Skeletal muscle tissue (tissue), 4 donors: ENCODE measurements around the gene LONP2. TPM values are rescaled to one million over a fixed set of nuclear protein-coding genes. Genes with fewer than 3 reads are reported as not detected.
"Not testable (repeated sequence)": the region's sequence is repeated elsewhere in the genome, so short reads cannot be mapped to it uniquely, and the experiment has no call there.

ENCODE experiments used
- H3K27ac ChIP-seq: one replicate; pipeline ENCODE4 v1.7.0; 2013; ENCODE audit warnings: mild to moderate bottlenecking, low read depth, low read length, inconsistent platforms
- H3K27me3 ChIP-seq, 3 donors: one replicate each; pipeline ENCODE4 v1.7.0; 2013; ENCODE audit warnings: low read length in 3 of 3; ENCODE audit not compliant: control insufficient read depth in 3 of 3, insufficient read depth in 3 of 3
- H3K36me3 ChIP-seq, 3 donors: one replicate each; pipeline ENCODE4 v1.7.0; 2013; ENCODE audit warnings: low read length in 3 of 3; ENCODE audit not compliant: control insufficient read depth in 3 of 3, insufficient read depth in 3 of 3
- H3K4me1 ChIP-seq, 3 donors: one replicate each; pipeline ENCODE4 v1.7.0; 2013; ENCODE audit warnings: low read length in 3 of 3, mild to moderate bottlenecking in 3 of 3; ENCODE audit not compliant: control insufficient read depth in 3 of 3, insufficient read depth in 3 of 3
- H3K4me3 ChIP-seq, 3 donors: one replicate each; pipeline ENCODE4 v1.7.0; 2013; ENCODE audit warnings: low read length in 3 of 3
- H3K9ac ChIP-seq, 3 donors: one replicate each; pipeline ENCODE4 v1.7.0; 2013; ENCODE audit warnings: low read length in 3 of 3, mild to moderate bottlenecking in 3 of 3, moderate library complexity in 2 of 3, low read depth in 1 of 3
- H3K9me3 ChIP-seq, 3 donors: one replicate each; pipeline ENCODE4 v1.7.0; 2013; ENCODE audit warnings: low read length in 3 of 3; ENCODE audit not compliant: control insufficient read depth in 3 of 3
- total RNA-seq: library from RNA; depleted of rRNA; stranded (reverse); fragments of >200 nt; gene quantifications from one replicate; pipeline ENCODE4 v1.2.3, GENCODE V29; 2014
- donor health status: Osteomylitis.

The LONP2 gene
- total RNA-seq, 1 donor from 2014 or later: 44.4 TPM

DNA sequence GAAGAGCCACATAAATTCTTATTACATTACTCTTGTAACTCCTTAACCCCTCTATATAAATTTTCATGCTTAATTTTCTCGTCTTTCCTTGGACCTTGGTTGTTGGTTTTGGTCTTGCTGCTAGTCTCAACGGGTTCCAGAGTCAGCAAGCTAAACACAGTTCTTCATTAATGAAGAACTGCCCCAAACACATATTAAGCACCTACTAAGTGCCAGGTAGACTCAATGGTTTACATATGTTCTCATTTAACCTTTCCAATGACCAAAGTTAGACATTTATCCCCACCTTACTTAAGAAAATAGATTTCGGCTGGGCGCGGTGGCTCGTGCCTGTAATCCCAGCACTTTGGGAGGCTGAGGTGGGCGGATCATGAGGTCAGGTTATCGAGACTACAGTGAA, 126.1 kb downstream of the LONP2 start:
- Histone ChIP-seq H3K9me3 (no peaks in the 10 kb centered on the region), H3K27ac (no peak overlapping the region), H3K36me3 (no peaks in the 10 kb centered on the region), H3K4me1 (peaks cover 40 to 42% (median 41%) of the 10 kb centered on the region in 3 donors), H3K9ac (no peak overlapping the region), H3K27me3 (no peaks in the 10 kb centered on the region), H3K4me3 (no peak overlapping the region)

GRCh38 chr16:48370668-48371392, 126.7 kb downstream of the LONP2 start:
- H3K4me3 ChIP-seq, H3K36me3 ChIP-seq, H3K9ac ChIP-seq, H3K9me3 ChIP-seq, H3K27ac ChIP-seq, H3K27me3 ChIP-seq: not testable (repeated sequence)
- H3K4me1 ChIP-seq: peaks cover 36 to 39% (median 37%) of the 10 kb centered on the region in 3 donors

GRCh38 chr16:48371393-48371780, 127.3 kb downstream of the LONP2 start:
- H3K9ac ChIP-seq: no peak overlapping the region
- no peaks in the 10 kb centered on the region for H3K27me3 ChIP-seq
- H3K36me3 ChIP-seq: no peaks in the 10 kb centered on the region
- no peak overlapping the region for H3K27ac ChIP-seq
- no peak overlapping the region for H3K4me3 ChIP-seq
- no peaks in the 10 kb centered on the region for H3K9me3 ChIP-seq
- peaks cover 35 to 39% (median 36%) of the 10 kb centered on the region in 3 donors for H3K4me1 ChIP-seq

DNA sequence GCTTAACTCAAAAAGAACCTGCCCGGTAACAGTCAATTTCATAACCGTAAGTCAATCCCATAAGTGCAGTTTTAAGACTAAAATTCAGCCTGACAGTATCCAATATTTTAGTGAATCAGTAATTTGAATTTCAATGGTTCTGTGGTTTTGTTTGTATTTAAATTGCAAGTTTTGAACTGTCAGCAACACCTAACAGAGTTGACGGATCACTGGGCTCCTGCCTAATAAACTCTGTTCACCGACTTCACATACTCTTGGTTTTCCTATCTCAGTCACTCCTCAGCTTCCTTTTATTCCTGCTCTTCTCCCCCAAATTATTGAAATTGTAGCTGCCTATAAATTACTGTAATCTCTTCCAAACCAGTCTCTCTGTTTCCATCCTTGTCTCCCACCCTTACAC, 128.6 kb downstream of the LONP2 start:
- no peak overlapping the region for H3K27ac ChIP-seq
- H3K27me3 ChIP-seq: no peaks in the 10 kb centered on the region
- H3K36me3 ChIP-seq: no peaks in the 10 kb centered on the region
- no peak overlapping the region for H3K9ac ChIP-seq
- H3K4me3 ChIP-seq: no peak overlapping the region
- peaks cover 26 to 32% (median 29%) of the 10 kb centered on the region in 3 donors for H3K4me1 ChIP-seq
- H3K9me3 ChIP-seq: no peaks in the 10 kb centered on the region

GRCh38 chr16:48373258-48374029, 129.3 kb downstream of the LONP2 start:
- H3K4me1 ChIP-seq: peaks cover 30 to 34% (median 33%) of the 10 kb centered on the region in 3 donors

GRCh38 chr16:48374255-48374654, 130.2 kb downstream of the LONP2 start:
- Histone ChIP-seq H3K4me1 (peaks cover 35 to 41% (median 39%) of the 10 kb centered on the region in 3 donors), H3K9ac (no peak overlapping the region), H3K36me3 (no peaks in the 10 kb centered on the region), H3K27me3 (no peaks in the 10 kb centered on the region), H3K4me3 (no peak overlapping the region), H3K27ac (no peak overlapping the region), H3K9me3 (no peaks in the 10 kb centered on the region)

More at GRCh38 chr16:48373258-48374029, 129.3 kb downstream of the LONP2 start:
- Histone ChIP-seq H3K9me3 (no peaks in the 10 kb centered on the region), H3K9ac (no peak overlapping the region), H3K36me3 (no peaks in the 10 kb centered on the region), H3K27ac (no peak overlapping the region), H3K4me3 (no peak overlapping the region), H3K27me3 (no peaks in the 10 kb centered on the region)

DNA sequence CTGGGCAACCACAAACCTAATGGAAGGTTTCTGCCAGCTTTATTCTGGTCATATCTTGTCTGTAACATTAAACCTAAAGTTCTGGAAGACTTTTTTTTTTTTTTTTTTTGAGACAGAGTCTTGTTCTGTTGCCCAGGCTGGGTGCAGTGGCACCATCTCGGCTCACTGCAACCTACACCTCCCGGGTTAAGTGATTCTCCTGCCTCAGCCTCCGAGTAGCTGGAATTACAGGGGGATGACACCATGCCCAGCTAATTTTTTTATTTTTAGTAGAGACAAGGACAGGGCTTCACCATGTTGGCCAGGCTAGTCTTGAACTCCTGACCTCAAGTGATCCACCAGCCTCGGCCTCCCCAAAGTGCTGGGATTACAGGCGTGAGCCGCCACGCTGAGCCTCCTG, 133.2 kb downstream of the LONP2 start:
- peaks cover 45 to 61% (median 60%) of the 10 kb centered on the region in 3 donors for H3K4me1 ChIP-seq
- H3K4me3 ChIP-seq: not testable (repeated sequence)

DNA sequence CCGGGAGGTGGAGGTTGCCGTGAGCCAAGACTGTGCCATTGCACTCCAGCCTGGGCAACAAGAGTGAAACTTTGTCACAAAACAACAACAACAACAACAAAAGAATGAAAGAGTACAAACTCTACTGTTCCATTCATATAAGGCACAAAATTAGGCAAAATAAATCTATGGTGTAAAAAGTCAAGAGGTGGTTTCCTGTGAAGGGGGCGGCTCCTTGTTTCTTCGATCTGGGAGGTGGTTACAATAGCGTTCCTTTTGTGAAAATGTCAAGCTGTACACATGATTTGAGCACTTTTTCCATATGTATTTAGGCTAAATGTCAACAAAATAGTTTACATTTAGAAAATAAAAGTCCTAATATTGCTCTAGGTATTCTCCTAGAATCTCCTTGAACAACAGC, 134.2 kb downstream of the LONP2 start:
- H3K27ac ChIP-seq: no peak overlapping the region
- H3K27me3 ChIP-seq: no peaks in the 10 kb centered on the region
- H3K4me3 ChIP-seq: no peak overlapping the region
- H3K4me1 ChIP-seq: peaks cover 50 to 63% (median 56%) of the 10 kb centered on the region in 3 donors
- no peaks in the 10 kb centered on the region for H3K9me3 ChIP-seq
- H3K36me3 ChIP-seq: no peaks in the 10 kb centered on the region
- no peak overlapping the region for H3K9ac ChIP-seq

More for the DNA sequence above, 133.2 kb downstream of the LONP2 start:
- not testable (repeated sequence) for H3K27ac ChIP-seq, H3K27me3 ChIP-seq, H3K9ac ChIP-seq, H3K36me3 ChIP-seq, H3K9me3 ChIP-seq

DNA sequence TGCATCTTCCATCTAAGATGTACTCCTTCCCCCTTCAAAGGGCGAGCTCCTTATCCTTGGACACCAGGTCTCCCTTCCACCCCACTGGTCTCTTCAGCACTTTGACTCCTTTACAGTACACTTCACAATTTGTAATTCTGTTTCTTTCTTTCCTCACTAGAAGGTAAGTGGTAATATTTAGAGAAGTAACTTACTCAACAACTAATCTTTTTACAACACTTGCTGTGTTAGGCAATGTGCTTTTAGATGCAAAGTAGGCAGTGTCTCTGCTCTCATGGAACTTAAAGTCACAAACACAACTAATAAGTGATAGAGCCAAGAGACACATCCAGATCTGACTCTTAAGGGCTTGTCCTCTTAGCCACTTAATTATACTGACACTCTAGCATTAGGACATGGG, 134.7 kb downstream of the LONP2 start:
- no peak overlapping the region for H3K27ac ChIP-seq
- no peak overlapping the region for H3K4me3 ChIP-seq
- no peak overlapping the region for H3K9ac ChIP-seq
- no peaks in the 10 kb centered on the region for H3K36me3 ChIP-seq
- H3K9me3 ChIP-seq: no peaks in the 10 kb centered on the region
- no peaks in the 10 kb centered on the region for H3K27me3 ChIP-seq
- H3K4me1 ChIP-seq: peaks cover 50 to 59% (median 53%) of the 10 kb centered on the region in 3 donors

- H3K4me3 ChIP-seq: no peak overlapping the region
- no peak overlapping the region for H3K27ac ChIP-seq
- peaks cover 39 to 47% (median 46%) of the 10 kb centered on the region in 3 donors for H3K4me1 ChIP-seq
- H3K9ac ChIP-seq: no peak overlapping the region
- no peaks in the 10 kb centered on the region for H3K9me3 ChIP-seq
- no peaks in the 10 kb centered on the region for H3K27me3 ChIP-seq
- H3K36me3 ChIP-seq: no peaks in the 10 kb centered on the region
Observed at GRCh38 chr16:48381201-48381600, 137.1 kb downstream of the LONP2 start.
